Measurements from ENCODE around the gene FBXL4. TPM values are rescaled to one million over a fixed set of nuclear protein-coding genes. Genes with fewer than 3 reads are reported as not detected.

Gene FBXL4
- total RNA-seq, 1 experiment from 2014 or later: 5.1 TPM

- no peak overlapping the region for H2BK12ac ChIP-seq (ENCODE audit: insufficient read length, low read depth, low read length)
- H4K91ac ChIP-seq (ENCODE audit: insufficient read length, low read depth, low read length): no peak overlapping the region
- no peaks in the 10 kb centered on the region for H3K79me2 ChIP-seq (ENCODE audit: insufficient read depth, low read length)
- H4K5ac ChIP-seq (ENCODE audit: insufficient read length, low read depth, low read length): no peak overlapping the region
- no peak overlapping the region for H2BK120ac ChIP-seq (ENCODE audit: low read depth, low read length, poor library complexity, severe bottlenecking)
- H4K8ac ChIP-seq (replicated peaks; ENCODE audit: insufficient read length, low read depth, low read length): no peak overlapping the region
- peaks cover 7% of the 10 kb centered on the region; the same call in 1 of the 2 replicates for H3K4me1 ChIP-seq (ENCODE audit: insufficient read depth, low read length)
- peaks cover 18% of the 10 kb centered on the region for H3K23me2 ChIP-seq (ENCODE audit: insufficient read length, low read depth, low read length, poor library complexity, severe bottlenecking)
- H2BK5ac ChIP-seq (ENCODE audit: insufficient read length, low read length): no peak overlapping the region
- H3T11ph ChIP-seq (ENCODE audit: low read length): no peak overlapping the region
- Mint-ChIP-seq H3K27ac (no peak overlapping the region), H3K9me3 (peaks cover 0 to under 1% of the 10 kb centered on the region in 2 experiments; a peak in 1 of 5 replicates), H3K27me3 (ENCODE audit: low read depth) (peaks cover 97% of the 10 kb centered on the region), H3K4me1 (peaks cover 23 to 42% of the 10 kb centered on the region in 2 experiments), H3K4me3 (no peak overlapping the region), H3K36me3 (ENCODE audit: insufficient read depth in 1 of 3, low read depth in 3 of 3) (no peaks in the 10 kb centered on the region; a peak in 1 of 7 replicates)
- H3K9ac ChIP-seq (ENCODE audit: extremely low read depth, insufficient read length, low read length): no peak overlapping the region
- H2BK20ac ChIP-seq (ENCODE audit: low read depth, low read length, poor library complexity, severe bottlenecking): no peak overlapping the region
- DNase-seq: no peak
- no peak for TF ChIP-seq CTCF (conservative IDR thresholded peaks at IDR 0.05)
- no peak overlapping the region for H3K18ac ChIP-seq (ENCODE audit: insufficient read length, low read depth, low read length)
- no peak overlapping the region for H2AK5ac ChIP-seq (ENCODE audit: insufficient read length, low read length)
- no peak overlapping the region for H3K27ac ChIP-seq (ENCODE audit: insufficient read length, low read depth, low read length)
- no peak overlapping the region for H2AFZ ChIP-seq (ENCODE audit: low read length)
- H3K9me3 ChIP-seq (ENCODE audit: control insufficient read depth, low read depth, low read length): no peaks in the 10 kb centered on the region
- WGBS (ENCODE audit: extremely low coverage, insufficient read length, low lambda C conversion rate): no CpG with 5 or more reads among the region's 1 CpG
- no peak overlapping the region for H2BK15ac ChIP-seq (ENCODE audit: low read depth, low read length)
- no peaks in the 10 kb centered on the region for H4K20me1 ChIP-seq (ENCODE audit: control insufficient read depth, insufficient read depth, insufficient read length)
- H3K27me3 ChIP-seq (ENCODE audit: insufficient read depth, low read length): peaks cover 68% of the 10 kb centered on the region
- H3K79me1 ChIP-seq (ENCODE audit: insufficient read depth, low read depth, low read length, poor library complexity, severe bottlenecking): no peaks in the 10 kb centered on the region
- H3K14ac ChIP-seq (ENCODE audit: insufficient read depth, low read length): no peak overlapping the region
- no peak overlapping the region for H3K23ac ChIP-seq (ENCODE audit: insufficient read length, low read depth, low read length)
- H3K4ac ChIP-seq (ENCODE audit: low read depth, low read length): no peak overlapping the region
- H3K56ac ChIP-seq (ENCODE audit: insufficient read length, low read depth, low read length): no peak overlapping the region
- no peak overlapping the region for H3K4me2 ChIP-seq (ENCODE audit: insufficient read depth, insufficient read length, low read length)
Measured at GRCh38 chr6:98838975-98839374, 108.8 kb downstream of the FBXL4 start.

Data from H9 (cell line).